ENCODE measurements around the gene PPTC7.

PPTC7 gene

DNA sequence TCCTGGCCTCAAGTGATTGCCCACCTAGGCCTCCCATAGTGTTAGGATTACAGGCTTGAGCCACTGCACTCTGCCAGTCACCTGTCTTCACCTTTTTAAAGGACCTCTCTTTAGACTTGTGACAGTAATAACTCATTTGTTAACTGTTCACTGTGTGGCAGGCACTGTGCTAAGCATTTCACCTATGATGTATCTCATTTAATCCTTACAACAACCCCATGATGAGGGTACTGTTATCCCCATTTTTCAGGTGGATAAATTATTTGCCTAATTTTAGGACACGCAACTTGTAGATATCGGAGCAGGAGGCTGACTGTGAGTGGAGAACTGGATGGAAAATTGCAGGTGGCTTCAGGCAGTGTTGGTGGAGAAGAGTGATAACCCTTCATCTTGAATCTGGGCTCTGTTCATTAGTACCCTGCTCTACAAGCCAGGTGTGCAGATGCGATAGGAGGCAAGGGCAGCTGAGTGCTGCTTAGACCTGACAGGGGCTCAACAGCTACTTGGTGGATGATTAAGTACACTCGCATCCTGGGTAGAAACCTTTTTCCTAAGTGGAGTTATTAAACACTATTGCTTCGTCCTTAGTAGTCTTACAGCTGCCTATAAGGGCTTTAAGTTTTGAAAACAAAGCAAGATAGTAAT lies 33.5 kb upstream of the PPTC7 start:
- Histone ChIP-seq H3K4me3 (replicated peaks; ENCODE audit: insufficient read depth, low read length) (no peak overlapping the region), H3K27me3 (ENCODE audit: insufficient read depth, poor library complexity, severe bottlenecking) (no peaks in the 10 kb centered on the region), H3K27ac (replicated peaks) (no peak overlapping the region)
- TF ChIP-seq SPI1 (IDR thresholded peaks at IDR 0.05; ENCODE audit: borderline replicate concordance, low read depth) (no peak), GABPA (IDR thresholded peaks at IDR 0.05; ENCODE audit: low read depth) (no peak)
- no peak for DNase-seq (ENCODE audit: low read depth in 1 of 2, low spot score in 1 of 2)

DNA sequence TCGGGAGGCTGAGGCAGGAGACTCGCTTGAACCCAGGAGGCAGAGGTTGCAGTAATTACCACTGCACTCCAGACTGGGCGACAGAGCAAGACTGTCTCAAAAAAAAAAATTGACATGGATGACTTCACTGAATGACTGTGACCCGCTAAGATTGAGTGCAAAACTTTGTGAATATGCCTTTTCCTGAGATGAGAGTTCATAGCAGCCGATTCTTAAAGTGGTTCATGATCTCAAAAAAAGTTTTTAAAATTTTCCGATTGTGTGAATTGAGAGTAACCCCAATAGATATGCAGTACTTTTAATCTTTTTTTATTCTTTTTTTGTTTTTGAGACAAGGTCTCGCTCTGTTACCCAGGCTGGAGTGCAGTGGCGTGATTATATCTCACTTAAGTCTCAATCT lies 32.1 kb upstream of the PPTC7 start:
- no peak overlapping the region for H3K27ac ChIP-seq (replicated peaks)

DNA sequence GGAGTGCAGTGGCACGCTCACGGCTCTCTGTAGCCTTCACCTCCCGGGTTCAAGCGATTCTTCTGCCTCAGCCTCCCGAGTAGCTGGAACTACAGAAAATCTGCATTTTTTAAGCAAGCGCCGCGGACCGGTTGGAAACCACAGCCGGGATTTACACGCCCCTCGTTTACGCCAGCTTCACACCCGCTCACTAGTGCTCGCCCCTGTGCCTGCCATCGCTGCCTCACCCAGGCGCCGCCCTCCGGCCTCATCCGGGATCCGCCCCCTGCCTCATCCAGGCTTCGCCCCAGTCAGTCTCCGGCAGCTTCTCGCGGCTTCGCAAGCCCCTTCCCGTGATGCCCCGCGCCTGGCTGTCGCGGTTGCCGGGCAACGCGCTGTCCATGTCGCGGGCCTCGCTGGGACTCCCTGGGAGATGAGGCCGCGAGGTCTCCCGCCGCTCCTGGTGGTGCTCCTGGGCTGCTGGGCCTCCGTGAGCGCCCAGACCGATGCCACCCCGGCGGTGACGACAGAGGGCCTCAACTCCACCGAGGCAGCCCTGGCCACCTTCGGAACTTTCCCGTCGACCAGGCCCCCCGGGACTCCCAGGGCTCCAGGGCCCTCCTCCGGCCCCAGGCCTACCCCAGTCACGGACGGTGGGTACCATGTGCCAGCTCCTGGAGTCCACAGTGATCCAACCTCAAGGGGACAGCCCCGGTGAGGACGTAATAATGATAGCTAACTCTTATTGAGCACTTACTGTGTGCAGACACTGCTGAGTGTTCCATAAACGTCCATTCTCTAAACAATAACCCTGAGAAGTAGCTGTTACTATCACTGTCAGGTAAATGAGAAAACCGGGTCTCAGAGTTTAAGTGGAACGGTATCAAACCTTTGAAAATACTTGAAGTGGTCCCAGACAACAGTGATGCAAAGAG lies 30.9 kb upstream of the PPTC7 start, which contains the start of gene TCTN1:
TSS of gene TCTN1 (plus strand) at position 359 of the 914 bp plus-strand sequence. CDS start at position 413, 54 bp downstream.
- peak; percentile 92 to 98 for DNase-seq (ENCODE audit: low read depth in 1 of 2, low spot score in 1 of 2)
- Histone ChIP-seq H3K4me3 (replicated peaks; ENCODE audit: insufficient read depth, low read length) (peak within 1 kb of the TSS; percentile 69), H3K27me3 (ENCODE audit: insufficient read depth, poor library complexity, severe bottlenecking) (no peaks in the 10 kb centered on the region), H3K27ac (replicated peaks) (peak within 1 kb of the TSS; percentile 56)
- TF ChIP-seq SPI1 (IDR thresholded peaks at IDR 0.05; ENCODE audit: borderline replicate concordance, low read depth) (no peak), GABPA (IDR thresholded peaks at IDR 0.05; ENCODE audit: low read depth) (no peak), POLR2AphosphoS5 (IDR thresholded peaks at IDR 0.05; ENCODE audit: low read depth) (no peak)
- TF ChIP-seq, protein P1, sequence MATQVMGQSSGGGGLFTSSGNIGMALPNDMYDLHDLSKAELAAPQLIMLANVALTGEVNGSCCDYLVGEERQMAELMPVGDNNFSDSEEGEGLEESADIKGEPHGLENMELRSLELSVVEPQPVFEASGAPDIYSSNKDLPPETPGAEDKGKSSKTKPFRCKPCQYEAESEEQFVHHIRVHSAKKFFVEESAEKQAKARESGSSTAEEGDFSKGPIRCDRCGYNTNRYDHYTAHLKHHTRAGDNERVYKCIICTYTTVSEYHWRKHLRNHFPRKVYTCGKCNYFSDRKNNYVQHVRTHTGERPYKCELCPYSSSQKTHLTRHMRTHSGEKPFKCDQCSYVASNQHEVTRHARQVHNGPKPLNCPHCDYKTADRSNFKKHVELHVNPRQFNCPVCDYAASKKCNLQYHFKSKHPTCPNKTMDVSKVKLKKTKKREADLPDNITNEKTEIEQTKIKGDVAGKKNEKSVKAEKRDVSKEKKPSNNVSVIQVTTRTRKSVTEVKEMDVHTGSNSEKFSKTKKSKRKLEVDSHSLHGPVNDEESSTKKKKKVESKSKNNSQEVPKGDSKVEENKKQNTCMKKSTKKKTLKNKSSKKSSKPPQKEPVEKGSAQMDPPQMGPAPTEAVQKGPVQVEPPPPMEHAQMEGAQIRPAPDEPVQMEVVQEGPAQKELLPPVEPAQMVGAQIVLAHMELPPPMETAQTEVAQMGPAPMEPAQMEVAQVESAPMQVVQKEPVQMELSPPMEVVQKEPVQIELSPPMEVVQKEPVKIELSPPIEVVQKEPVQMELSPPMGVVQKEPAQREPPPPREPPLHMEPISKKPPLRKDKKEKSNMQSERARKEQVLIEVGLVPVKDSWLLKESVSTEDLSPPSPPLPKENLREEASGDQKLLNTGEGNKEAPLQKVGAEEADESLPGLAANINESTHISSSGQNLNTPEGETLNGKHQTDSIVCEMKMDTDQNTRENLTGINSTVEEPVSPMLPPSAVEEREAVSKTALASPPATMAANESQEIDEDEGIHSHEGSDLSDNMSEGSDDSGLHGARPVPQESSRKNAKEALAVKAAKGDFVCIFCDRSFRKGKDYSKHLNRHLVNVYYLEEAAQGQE (IDR thresholded peaks at IDR 0.05; ENCODE audit: insufficient replicate concordance, low read depth) = peak; percentile 17
- TF ChIP-seq, protein P2, sequence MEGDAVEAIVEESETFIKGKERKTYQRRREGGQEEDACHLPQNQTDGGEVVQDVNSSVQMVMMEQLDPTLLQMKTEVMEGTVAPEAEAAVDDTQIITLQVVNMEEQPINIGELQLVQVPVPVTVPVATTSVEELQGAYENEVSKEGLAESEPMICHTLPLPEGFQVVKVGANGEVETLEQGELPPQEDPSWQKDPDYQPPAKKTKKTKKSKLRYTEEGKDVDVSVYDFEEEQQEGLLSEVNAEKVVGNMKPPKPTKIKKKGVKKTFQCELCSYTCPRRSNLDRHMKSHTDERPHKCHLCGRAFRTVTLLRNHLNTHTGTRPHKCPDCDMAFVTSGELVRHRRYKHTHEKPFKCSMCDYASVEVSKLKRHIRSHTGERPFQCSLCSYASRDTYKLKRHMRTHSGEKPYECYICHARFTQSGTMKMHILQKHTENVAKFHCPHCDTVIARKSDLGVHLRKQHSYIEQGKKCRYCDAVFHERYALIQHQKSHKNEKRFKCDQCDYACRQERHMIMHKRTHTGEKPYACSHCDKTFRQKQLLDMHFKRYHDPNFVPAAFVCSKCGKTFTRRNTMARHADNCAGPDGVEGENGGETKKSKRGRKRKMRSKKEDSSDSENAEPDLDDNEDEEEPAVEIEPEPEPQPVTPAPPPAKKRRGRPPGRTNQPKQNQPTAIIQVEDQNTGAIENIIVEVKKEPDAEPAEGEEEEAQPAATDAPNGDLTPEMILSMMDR (IDR thresholded peaks at IDR 0.05; ENCODE audit: insufficient read depth, low read length) = no peak

More for the DNA sequence above, 32.1 kb upstream of the PPTC7 start:
- no peak for DNase-seq (ENCODE audit: low read depth in 1 of 2, low spot score in 1 of 2)
- no peak for TF ChIP-seq SPI1 (IDR thresholded peaks at IDR 0.05; ENCODE audit: borderline replicate concordance, low read depth)
- TF ChIP-seq, protein P1 (IDR thresholded peaks at IDR 0.05; ENCODE audit: insufficient replicate concordance, low read depth) = no peak
- TF ChIP-seq GABPA (IDR thresholded peaks at IDR 0.05; ENCODE audit: low read depth) = no peak
- no peak for TF ChIP-seq POLR2AphosphoS5 (IDR thresholded peaks at IDR 0.05; ENCODE audit: low read depth)
- TF ChIP-seq, protein P2 (IDR thresholded peaks at IDR 0.05; ENCODE audit: insufficient read depth, low read length) = no peak
- Histone ChIP-seq H3K27me3 (ENCODE audit: insufficient read depth, poor library complexity, severe bottlenecking) (no peaks in the 10 kb centered on the region), H3K4me3 (replicated peaks; ENCODE audit: insufficient read depth, low read length) (no peak overlapping the region)

Data from HL-60 (cell line).